Measurements from ENCODE around the gene BAZ2B. TPM values are rescaled to one million over a fixed set of nuclear protein-coding genes. Genes with fewer than 3 reads are reported as not detected.

Gene BAZ2B
- total RNA-seq, 1 experiment from 2014 or later, result 47.6 TPM

DNA sequence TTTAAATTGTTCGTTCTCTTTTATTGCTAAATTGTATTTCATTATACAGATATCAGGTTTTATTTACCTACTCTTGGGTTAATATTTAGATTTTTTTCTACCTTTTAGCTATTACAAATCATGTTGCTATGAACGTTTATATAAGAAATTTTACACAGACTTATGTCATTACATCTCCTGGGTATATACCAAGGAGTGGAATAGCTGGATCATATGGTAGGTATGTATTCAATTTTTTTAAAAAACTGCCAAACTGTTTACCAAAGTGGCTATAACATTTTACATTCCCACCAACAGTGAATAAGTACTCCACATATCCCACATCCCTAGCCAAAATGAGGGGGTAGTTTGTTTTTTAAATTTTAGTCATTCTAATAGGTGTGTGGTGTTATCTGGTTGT, 32.3 kb upstream of the BAZ2B start:
- intact Hi-C loops (cut with micrococcal nuclease; ENCODE audit: unreplicated experiment), result no loop called here
- ChIA-PET CTCF (no interaction called here), POLR2A (ENCODE audit: low non-redundant PET) (no interaction called here)
- Histone ChIP-seq H3K9me3 (ENCODE audit: low read depth, low read length, poor library complexity, severe bottlenecking) (no peaks in the 10 kb centered on the region), H3K4me1 (ENCODE audit: insufficient read depth, low read length, poor library complexity, severe bottlenecking) (no peaks in the 10 kb centered on the region), H3K36me3 (ENCODE audit: insufficient read depth, low read length, poor library complexity, severe bottlenecking) (no peaks in the 10 kb centered on the region), H3K4me3 (ENCODE audit: low read depth, low read length, poor library complexity, severe bottlenecking) (no peak overlapping the region), H3K27me3 (replicated peaks; ENCODE audit: insufficient read depth, low read depth, low read length, poor library complexity) (no peaks in the 10 kb centered on the region), H3K27ac (ENCODE audit: low read depth, low read length, poor library complexity, severe bottlenecking) (no peak overlapping the region)
- no peak for DNase-seq (ENCODE audit: low spot score)
- BruUV-seq (replicated peaks), result no TSS peak
- no peak for TF ChIP-seq EZH2 (IDR thresholded peaks at IDR 0.05; ENCODE audit: borderline replicate concordance, low read depth, low read length, poor library complexity, severe bottlenecking)
- TF ChIP-seq CTCF (conservative IDR thresholded peaks at IDR 0.05; ENCODE audit: low read depth, low read length), result no peak

DNA sequence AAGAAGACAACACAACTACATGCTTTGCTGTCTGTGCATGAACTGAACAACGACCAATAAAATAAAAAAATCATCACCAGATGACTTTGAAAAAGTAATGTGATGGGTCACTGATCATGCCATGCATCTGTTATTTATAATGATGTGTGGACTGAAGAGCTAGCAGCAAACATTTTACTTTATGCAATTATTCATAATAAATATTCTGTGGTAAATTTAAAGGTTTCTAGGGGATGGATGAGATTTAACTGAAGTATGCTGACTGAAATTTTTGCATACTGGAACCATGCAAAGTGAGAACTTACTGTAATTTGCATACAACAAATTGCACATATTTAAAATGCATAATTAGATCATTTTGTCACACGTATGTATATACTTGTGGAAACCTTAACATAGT, 31.3 kb upstream of the BAZ2B start:
- H3K4me3 ChIP-seq (ENCODE audit: low read depth, low read length, poor library complexity, severe bottlenecking), result no peak overlapping the region
- H3K4me1 ChIP-seq (ENCODE audit: insufficient read depth, low read length, poor library complexity, severe bottlenecking), result no peaks in the 10 kb centered on the region
- CTCF ChIA-PET, result no interaction called here
- H3K36me3 ChIP-seq (ENCODE audit: insufficient read depth, low read length, poor library complexity, severe bottlenecking), result no peaks in the 10 kb centered on the region
- no TSS peak for BruUV-seq (replicated peaks)
- POLR2A ChIA-PET (ENCODE audit: low non-redundant PET), result no interaction called here
- DNase-seq (ENCODE audit: low spot score), result no peak
- H3K27ac ChIP-seq (ENCODE audit: low read depth, low read length, poor library complexity, severe bottlenecking), result no peak overlapping the region
- intact Hi-C loops (cut with micrococcal nuclease; ENCODE audit: unreplicated experiment), result no loop called here
- no peaks in the 10 kb centered on the region for H3K9me3 ChIP-seq (ENCODE audit: low read depth, low read length, poor library complexity, severe bottlenecking)
- H3K27me3 ChIP-seq (replicated peaks; ENCODE audit: insufficient read depth, low read depth, low read length, poor library complexity), result no peaks in the 10 kb centered on the region
- TF ChIP-seq EZH2 (IDR thresholded peaks at IDR 0.05; ENCODE audit: borderline replicate concordance, low read depth, low read length, poor library complexity, severe bottlenecking) (no peak), CTCF (conservative IDR thresholded peaks at IDR 0.05; ENCODE audit: low read depth, low read length) (no peak)

DNA sequence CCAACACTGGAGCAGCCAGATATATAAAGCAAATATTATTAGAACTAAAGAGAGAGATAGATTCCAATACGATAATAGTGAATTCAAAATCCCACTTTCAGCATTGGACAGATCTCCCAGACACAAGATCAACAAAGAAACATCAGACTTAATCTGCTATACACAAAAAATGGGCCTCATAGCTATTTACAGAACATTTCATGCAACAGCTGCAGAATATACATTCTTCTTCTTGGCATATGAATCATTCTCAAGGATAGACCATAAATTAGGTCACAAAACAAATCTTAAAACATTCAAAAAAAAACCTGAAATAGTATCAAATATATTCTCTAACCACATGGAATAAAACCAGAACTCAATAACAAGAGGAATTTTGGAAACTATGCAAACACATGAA, 23.8 kb upstream of the BAZ2B start:
- Histone ChIP-seq H3K4me1 (ENCODE audit: insufficient read depth, low read length, poor library complexity, severe bottlenecking) (no peaks in the 10 kb centered on the region), H3K4me3 (ENCODE audit: low read depth, low read length, poor library complexity, severe bottlenecking) (no peak overlapping the region), H3K36me3 (ENCODE audit: insufficient read depth, low read length, poor library complexity, severe bottlenecking) (no peaks in the 10 kb centered on the region), H3K9me3 (ENCODE audit: low read depth, low read length, poor library complexity, severe bottlenecking) (no peaks in the 10 kb centered on the region), H3K27me3 (replicated peaks; ENCODE audit: insufficient read depth, low read depth, low read length, poor library complexity) (no peaks in the 10 kb centered on the region), H3K27ac (ENCODE audit: low read depth, low read length, poor library complexity, severe bottlenecking) (no peak overlapping the region)
- ChIA-PET POLR2A (ENCODE audit: low non-redundant PET) (no interaction called here), CTCF (no interaction called here)
- no peak for DNase-seq (ENCODE audit: low spot score)
- intact Hi-C loops (cut with micrococcal nuclease; ENCODE audit: unreplicated experiment), result no loop called here
- TF ChIP-seq EZH2 (IDR thresholded peaks at IDR 0.05; ENCODE audit: borderline replicate concordance, low read depth, low read length, poor library complexity, severe bottlenecking) (no peak), CTCF (conservative IDR thresholded peaks at IDR 0.05; ENCODE audit: low read depth, low read length) (no peak)
- no TSS peak for BruUV-seq (replicated peaks)
